ENCODE results near the gene DCUN1D3.
"Not testable (repeated sequence)": the region's sequence is repeated elsewhere in the genome, so short reads cannot be mapped to it uniquely, and the experiment has no call there.

The DCUN1D3 gene

GRCh38 chr16:20866801-20867200, 33.4 kb downstream of the DCUN1D3 start:
- no peaks in the 10 kb centered on the region for H3K27me3 ChIP-seq (replicated peaks)
- in situ Hi-C loops (cut with HindIII; ENCODE audit: low pct_ligation_motif_present, low sequenced_read_pairs) = no loop called here
- H3K4me3 ChIP-seq (ENCODE audit: low read depth, low read length) = no peak overlapping the region
- DNase-seq = no peak
- peak overlapping the region; percentile 97 for H3K27ac ChIP-seq
- TF ChIP-seq CTCF (IDR thresholded peaks at IDR 0.05; ENCODE audit: low read depth, low read length, missing control alignments) = no peak
- H3K36me3 ChIP-seq (replicated peaks) = peaks cover 7% of the 10 kb centered on the region

- no peaks in the 10 kb centered on the region for H3K27me3 ChIP-seq (replicated peaks)
- H3K4me3 ChIP-seq (ENCODE audit: low read depth, low read length) = no peak overlapping the region
- in situ Hi-C loops (cut with HindIII; ENCODE audit: low pct_ligation_motif_present, low sequenced_read_pairs) = no loop called here
- H3K27ac ChIP-seq = peak overlapping the region; percentile 97
- peaks cover 9% of the 10 kb centered on the region for H3K36me3 ChIP-seq (replicated peaks)
- no peak for TF ChIP-seq CTCF (IDR thresholded peaks at IDR 0.05; ENCODE audit: low read depth, low read length, missing control alignments)
- DNase-seq = peak; percentile 79
These were observed 33.9 kb downstream of the DCUN1D3 start for GRCh38 chr16:20866145-20866772.

- no peak for DNase-seq
- Histone ChIP-seq H3K27me3 (replicated peaks) (no peaks in the 10 kb centered on the region), H3K27ac (peak overlapping the region; percentile 97), H3K4me3 (ENCODE audit: low read depth, low read length) (no peak overlapping the region), H3K36me3 (replicated peaks) (peaks cover 13% of the 10 kb centered on the region)
- in situ Hi-C loops (cut with HindIII; ENCODE audit: low pct_ligation_motif_present, low sequenced_read_pairs) = no loop called here
- no peak for TF ChIP-seq CTCF (IDR thresholded peaks at IDR 0.05; ENCODE audit: low read depth, low read length, missing control alignments)
These were observed 34.6 kb downstream of the DCUN1D3 start for GRCh38 chr16:20865420-20866131.

- DNase-seq; H3K4me3 ChIP-seq (ENCODE audit: low read depth, low read length); in situ Hi-C loops (cut with HindIII; ENCODE audit: low pct_ligation_motif_present, low sequenced_read_pairs); H3K27me3 ChIP-seq (replicated peaks); H3K27ac ChIP-seq: not testable (repeated sequence)
- H3K36me3 ChIP-seq (replicated peaks) = peaks cover 22% of the 10 kb centered on the region
These were observed 35.8 kb downstream of the DCUN1D3 start for GRCh38 chr16:20864376-20864775.

GRCh38 chr16:20862162-20862960, 37.8 kb downstream of the DCUN1D3 start:
- Histone ChIP-seq H3K27ac (no peak overlapping the region), H3K27me3 (replicated peaks) (no peaks in the 10 kb centered on the region), H3K36me3 (replicated peaks) (peaks cover 22% of the 10 kb centered on the region), H3K4me3 (ENCODE audit: low read depth, low read length) (no peak overlapping the region)
- no peak for DNase-seq
- in situ Hi-C loops (cut with HindIII; ENCODE audit: low pct_ligation_motif_present, low sequenced_read_pairs) = no loop called here
- TF ChIP-seq CTCF (IDR thresholded peaks at IDR 0.05; ENCODE audit: low read depth, low read length, missing control alignments) = no peak

GRCh38 chr16:20860995-20861394, 39.2 kb downstream of the DCUN1D3 start:
- H3K4me3 ChIP-seq (ENCODE audit: low read depth, low read length); H3K27ac ChIP-seq; H3K27me3 ChIP-seq (replicated peaks); DNase-seq; in situ Hi-C loops (cut with HindIII; ENCODE audit: low pct_ligation_motif_present, low sequenced_read_pairs): not testable (repeated sequence)
- peaks cover 25% of the 10 kb centered on the region for H3K36me3 ChIP-seq (replicated peaks)
